HG02938 (cell line): ENCODE measurements around the gene SRRM4.
"Not testable (repeated sequence)": the region's sequence is repeated elsewhere in the genome, so short reads cannot be mapped to it uniquely, and the experiment has no call there.

Source experiments
- ATAC-seq: cut with Tn5 transposase; IDR thresholded peaks from one replicate; pipeline ENCODE4 v1.9.1; 2021; ENCODE audit warnings: mild to moderate bottlenecking, moderate library complexity; ENCODE audit not compliant: unreplicated experiment

SRRM4 gene

DNA sequence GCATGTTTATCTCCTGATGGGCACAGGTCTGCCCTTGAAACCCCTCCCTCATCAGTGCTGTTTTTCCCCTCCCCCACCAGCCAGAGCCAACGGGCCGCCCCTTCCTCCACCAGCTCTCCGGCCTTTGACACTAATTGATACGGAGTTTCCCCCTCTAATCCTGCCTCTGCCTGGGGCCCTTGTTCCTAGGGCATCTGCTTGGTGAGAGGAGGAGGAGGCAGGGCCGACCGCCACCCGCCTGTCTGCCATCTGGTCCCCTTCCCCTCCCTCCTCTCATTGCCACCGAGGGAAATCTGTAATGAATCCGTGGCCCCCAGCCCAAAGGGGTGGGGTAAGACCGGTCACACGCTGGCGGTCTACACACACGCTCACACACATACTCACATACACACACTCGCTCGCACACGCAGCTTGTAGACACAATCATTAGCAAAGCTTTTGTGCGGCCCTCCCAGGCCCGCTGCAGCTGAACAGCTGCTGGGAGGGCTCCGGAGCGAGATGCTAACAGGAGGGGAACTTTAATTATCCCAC lies 27.4 kb downstream of the SRRM4 start:
- no peak for ATAC-seq

DNA sequence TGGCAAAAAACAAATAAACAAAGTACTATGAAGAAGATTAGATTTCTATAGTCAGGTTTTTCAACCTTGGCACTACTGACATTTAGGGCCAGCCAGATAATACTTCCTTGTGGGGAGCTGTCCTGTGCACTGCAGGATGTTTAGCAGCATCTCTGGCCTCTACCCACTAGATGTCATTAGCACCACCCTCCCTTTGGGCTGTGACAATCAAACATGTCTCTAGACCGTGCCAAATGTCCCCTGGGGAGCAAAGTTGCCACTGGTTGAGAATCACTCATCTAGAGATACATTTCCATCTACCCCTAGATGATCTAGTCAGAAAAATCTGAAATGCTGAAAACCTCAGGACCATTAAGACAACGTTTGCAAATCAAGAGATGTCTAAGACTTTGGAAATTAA lies 29.9 kb downstream of the SRRM4 start:
- ATAC-seq, result no peak

DNA sequence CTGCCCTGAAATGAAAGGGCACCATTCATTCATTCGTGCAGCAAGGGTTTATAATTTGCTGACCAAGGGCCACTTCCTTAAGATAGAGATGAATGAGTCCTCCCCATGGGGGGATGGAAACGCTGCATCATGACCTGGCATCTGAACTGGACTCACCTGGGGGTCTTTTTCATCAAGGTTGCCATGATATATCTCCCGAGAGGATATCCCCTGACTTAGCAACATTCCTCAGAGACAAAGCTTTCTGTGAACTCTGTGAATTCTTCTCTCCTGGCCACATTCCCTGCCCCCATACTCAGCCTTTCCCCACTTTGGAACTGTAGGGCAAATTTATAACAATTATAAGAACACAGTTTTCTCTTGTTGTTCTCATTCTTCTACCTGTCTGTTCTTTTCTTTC lies 30.8 kb downstream of the SRRM4 start:
- ATAC-seq, result no peak

- ATAC-seq, result no peak
These were observed 31.7 kb downstream of the SRRM4 start for GRCh38 chr12:119013023-119013422.

- no peak for ATAC-seq
These were observed 33.0 kb downstream of the SRRM4 start for GRCh38 chr12:119014368-119014767.

DNA sequence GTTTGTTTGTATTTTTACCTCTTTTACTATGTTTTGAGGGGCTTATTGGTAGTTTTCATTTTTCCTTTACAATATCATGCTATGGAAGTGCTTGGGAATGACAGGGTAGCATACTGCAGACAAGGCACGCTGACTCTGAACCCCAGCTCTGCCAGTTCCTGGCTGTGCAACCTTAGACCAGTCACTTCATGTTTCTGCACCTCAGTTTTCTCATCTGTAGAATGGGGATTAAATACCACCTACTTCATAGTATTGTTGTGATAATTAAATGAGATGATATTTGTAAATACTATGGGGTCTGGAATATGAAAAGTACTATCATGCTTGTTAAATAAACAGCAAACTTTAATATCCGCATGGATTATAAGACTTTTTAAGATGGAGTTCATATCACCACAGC lies 35.4 kb downstream of the SRRM4 start:
- no peak for ATAC-seq

GRCh38 chr12:119019166-119019565 lies 37.8 kb downstream of the SRRM4 start:
- no peak for ATAC-seq

GRCh38 chr12:119020406-119021360 lies 39.3 kb downstream of the SRRM4 start:
- ATAC-seq, result no peak

DNA sequence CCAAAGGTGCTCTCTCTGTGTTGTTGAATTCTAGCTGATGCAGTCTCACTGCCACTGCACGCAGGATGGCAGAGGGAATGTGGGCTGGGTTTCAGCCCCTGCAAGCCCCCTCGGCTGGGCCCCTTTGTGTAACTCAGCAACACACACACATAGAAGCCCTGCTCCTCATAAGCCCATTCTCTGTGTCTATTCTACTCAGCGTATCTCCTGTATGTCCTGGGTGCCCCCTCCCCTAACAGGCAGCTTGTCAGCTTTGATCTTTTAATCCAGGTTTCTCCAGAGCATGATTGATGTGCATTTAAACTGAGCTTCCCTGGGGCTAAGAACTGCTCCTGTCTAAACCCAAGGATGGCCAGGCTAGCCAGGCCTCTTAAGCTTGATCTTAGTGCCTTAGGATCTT lies 43.0 kb downstream of the SRRM4 start:
- ATAC-seq, result no peak

- no peak for ATAC-seq
These were observed 44.4 kb downstream of the SRRM4 start for GRCh38 chr12:119025786-119026185.

- ATAC-seq, result not testable (repeated sequence)
These were observed 52.0 kb downstream of the SRRM4 start for GRCh38 chr12:119033332-119033731.

- no peak for ATAC-seq
These were observed 55.8 kb downstream of the SRRM4 start for GRCh38 chr12:119036878-119037825.

DNA sequence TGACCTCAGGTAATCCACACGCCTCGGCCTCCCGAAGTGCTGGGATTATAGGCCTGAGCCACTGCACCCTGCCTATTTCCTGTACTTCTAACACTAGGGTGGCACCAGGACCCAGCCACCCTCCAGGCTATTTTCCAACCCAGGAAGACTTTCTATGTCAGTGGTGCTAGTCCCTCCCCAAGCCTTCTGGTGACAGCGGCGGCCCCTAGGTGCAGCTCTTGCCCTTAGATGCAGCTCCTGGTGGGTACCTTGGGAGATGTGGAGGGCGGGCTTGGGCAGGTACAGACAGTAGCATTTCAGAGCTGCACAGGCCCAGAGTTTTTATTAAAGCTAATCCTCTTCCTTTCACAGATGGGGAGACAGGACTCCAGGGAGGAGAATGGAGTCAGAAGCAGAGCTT lies 62.8 kb downstream of the SRRM4 start:
- no peak for ATAC-seq

DNA sequence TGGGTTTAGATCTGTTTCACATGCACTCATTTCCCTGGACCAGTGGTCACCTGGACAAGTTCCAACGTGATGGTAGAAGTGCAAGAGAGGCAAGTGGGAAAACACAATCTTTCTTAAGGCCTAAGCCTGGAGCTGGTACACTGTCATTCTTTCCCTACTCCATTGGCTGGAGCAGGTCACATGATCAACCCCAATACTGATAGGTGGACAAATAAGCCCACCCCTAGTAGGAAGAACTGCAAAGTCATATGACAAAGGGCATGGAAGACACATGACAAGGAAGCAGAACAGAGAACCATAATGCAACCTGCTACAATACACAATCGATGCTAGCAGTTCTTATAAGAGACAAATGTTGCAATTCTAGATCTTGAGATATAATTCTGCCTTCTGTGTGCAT lies 66.3 kb downstream of the SRRM4 start:
- ATAC-seq, result no peak

GRCh38 chr12:119050663-119051062 lies 69.3 kb downstream of the SRRM4 start:
- no peak for ATAC-seq

- ATAC-seq, result no peak
These were observed 70.1 kb downstream of the SRRM4 start for GRCh38 chr12:119051474-119051873.

GRCh38 chr12:119052001-119052400 lies 70.7 kb downstream of the SRRM4 start:
- no peak for ATAC-seq

- ATAC-seq, result no peak
These were observed 74.6 kb downstream of the SRRM4 start for GRCh38 chr12:119055977-119056376.

- no peak for ATAC-seq
These were observed 79.8 kb downstream of the SRRM4 start for GRCh38 chr12:119060847-119061796.

DNA sequence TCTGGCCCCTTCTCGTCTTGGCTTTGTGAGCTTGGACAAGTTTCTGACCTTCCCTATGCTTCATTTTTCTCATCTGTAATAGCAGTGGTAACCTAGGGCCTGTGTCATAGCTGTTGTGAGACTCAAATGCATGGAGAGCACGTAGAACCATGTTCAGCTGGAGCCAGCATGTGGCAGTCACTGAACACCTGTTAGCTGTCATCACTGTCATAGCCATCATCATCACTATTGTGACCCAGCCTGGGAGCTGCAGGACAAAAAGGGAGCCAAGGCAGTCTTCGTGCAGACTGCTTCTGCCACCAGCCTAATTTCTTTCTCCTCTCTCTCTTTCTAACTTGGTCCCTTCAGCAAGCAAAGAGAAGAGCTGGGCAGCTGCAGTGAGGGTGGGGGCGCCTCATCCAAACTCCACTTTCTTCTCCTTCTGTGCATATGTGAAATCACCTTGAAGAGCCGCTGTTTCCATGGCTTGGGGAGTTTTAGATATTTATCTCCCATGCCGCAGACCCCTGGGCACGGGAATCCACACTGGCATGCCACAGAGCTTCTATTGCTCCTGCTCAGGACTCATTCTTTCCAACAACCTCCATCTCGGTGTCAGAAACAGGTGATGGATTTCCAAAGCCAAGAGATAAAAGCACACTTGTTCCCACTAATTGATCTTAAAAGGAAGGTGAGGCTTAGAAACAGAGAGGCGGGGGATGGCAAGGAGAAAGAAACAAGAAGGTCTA lies 87.0 kb downstream of the SRRM4 start:
- ATAC-seq, result no peak
